Small intestine (tissue), 7 donors: ENCODE data around the gene HNRNPM. TPM values are rescaled to one million over a fixed set of nuclear protein-coding genes. Genes with fewer than 3 reads are reported as not detected.

Source experiments
- DNase-seq, 2 donors: peaks; one replicate each; pipeline versions ENCODE4 v3.0.0 to v3.0.0-alpha.2; 2013
- FAIRE-seq: peaks from 2 replicates; lab custom pipeline; 2012; peaks lifted over from hg19 to GRCh38; lab: Jason Lieb, UNC
- H3K27ac ChIP-seq, 3 donors: one replicate each; pipeline ENCODE4 v1.5.1; 2013; ENCODE audit warnings: low read length in 2 of 3, mild to moderate bottlenecking in 2 of 3, control low read depth in 1 of 3, inconsistent platforms in 1 of 3, low read depth in 1 of 3, moderate library complexity in 1 of 3
- H3K27me3 ChIP-seq, 3 donors: one replicate each; pipeline ENCODE4 v1.6.1; 2013; ENCODE audit warnings: low read length in 3 of 3, inconsistent platforms in 1 of 3; ENCODE audit not compliant: control insufficient read depth in 3 of 3, insufficient read depth in 3 of 3
- H3K36me3 ChIP-seq, 3 donors: one replicate each; pipeline ENCODE4 v1.6.1; 2013; ENCODE audit warnings: low read length in 3 of 3, inconsistent platforms in 1 of 3, low read depth in 1 of 3, mild to moderate bottlenecking in 1 of 3, moderate library complexity in 1 of 3; ENCODE audit not compliant: control insufficient read depth in 3 of 3, insufficient read depth in 2 of 3
- H3K4me1 ChIP-seq, 3 donors: one replicate each; pipeline ENCODE4 v1.6.1; 2013; ENCODE audit warnings: low read length in 2 of 3, inconsistent platforms in 1 of 3, low read depth in 1 of 3, mild to moderate bottlenecking in 1 of 3, moderate library complexity in 1 of 3; ENCODE audit not compliant: control insufficient read depth in 3 of 3, insufficient read depth in 2 of 3
- H3K4me3 ChIP-seq, 3 donors: one replicate each; pipeline ENCODE4 v1.5.1; 2013; ENCODE audit warnings: low read length in 3 of 3, control low read depth in 1 of 3, inconsistent platforms in 1 of 3, low read depth in 1 of 3, mild to moderate bottlenecking in 1 of 3, moderate library complexity in 1 of 3
- H3K9me3 ChIP-seq, 2 donors: one replicate each; pipeline ENCODE4 v1.6.1; 2013; ENCODE audit warnings: low read depth in 1 of 2, low read length in 1 of 2; ENCODE audit not compliant: control insufficient read depth in 2 of 2, insufficient read depth in 1 of 2
- WGBS, 3 donors: extraction: QIAGEN DNeasy Blood & Tissue Kit; methylation state at CpG; one replicate each; pipeline ENCODE4 v1.1.7; 2013; 5-methylcytosine and 5-hydroxymethylcytosine counted together
- polyA plus RNA-seq, 4 donors: library from polyadenylated mRNA; stranded (reverse) in 3 of 4; unstranded in 1 of 4; fragments of 200-250 nt in 3 of 4; fragments of 120-200 nt in 1 of 4; gene quantifications; one replicate each; pipeline versions ENCODE4 v1.2.1 to v1.2.3, GENCODE V29; 2013
- donor health status: healthy with polysubstance abuse.
- donor health status: control.
- donor health status: control.
- donor health status: Bipolar disorder and iron deficiency.
- donor health status: healthy.

Gene HNRNPM
- polyA plus RNA-seq, 4 donors = 98.6 to 225 (median 156) TPM

- FAIRE-seq = no peak
- Histone ChIP-seq H3K9me3 (no peaks in the 10 kb centered on the region), H3K27ac (no peak overlapping the region), H3K4me1 (no peaks in the 10 kb centered on the region), H3K27me3 (no peaks in the 10 kb centered on the region), H3K4me3 (no peak overlapping the region), H3K36me3 (peaks cover 32 to 61% (median 46%) of the 10 kb centered on the region in 3 donors)
- 81 to 89% (median 87%) methylated on average over 3 of the region's 3 CpGs for WGBS, 3 donors
- no peak for DNase-seq
These were observed 23.3 kb downstream of the HNRNPM start for GRCh38 chr19:8468124-8468523.

- Histone ChIP-seq H3K9me3 (no peaks in the 10 kb centered on the region), H3K27ac (no peak overlapping the region), H3K4me1 (no peaks in the 10 kb centered on the region), H3K36me3 (peaks cover 28 to 59% (median 43%) of the 10 kb centered on the region in 3 donors), H3K27me3 (no peaks in the 10 kb centered on the region), H3K4me3 (no peak overlapping the region)
- WGBS, 3 donors = 77 to 91% (median 90%) methylated on average over 8 of the region's 8 CpGs
- FAIRE-seq = no peak
- no peak for DNase-seq
These were observed 24.1 kb downstream of the HNRNPM start for GRCh38 chr19:8468761-8469373.

DNA sequence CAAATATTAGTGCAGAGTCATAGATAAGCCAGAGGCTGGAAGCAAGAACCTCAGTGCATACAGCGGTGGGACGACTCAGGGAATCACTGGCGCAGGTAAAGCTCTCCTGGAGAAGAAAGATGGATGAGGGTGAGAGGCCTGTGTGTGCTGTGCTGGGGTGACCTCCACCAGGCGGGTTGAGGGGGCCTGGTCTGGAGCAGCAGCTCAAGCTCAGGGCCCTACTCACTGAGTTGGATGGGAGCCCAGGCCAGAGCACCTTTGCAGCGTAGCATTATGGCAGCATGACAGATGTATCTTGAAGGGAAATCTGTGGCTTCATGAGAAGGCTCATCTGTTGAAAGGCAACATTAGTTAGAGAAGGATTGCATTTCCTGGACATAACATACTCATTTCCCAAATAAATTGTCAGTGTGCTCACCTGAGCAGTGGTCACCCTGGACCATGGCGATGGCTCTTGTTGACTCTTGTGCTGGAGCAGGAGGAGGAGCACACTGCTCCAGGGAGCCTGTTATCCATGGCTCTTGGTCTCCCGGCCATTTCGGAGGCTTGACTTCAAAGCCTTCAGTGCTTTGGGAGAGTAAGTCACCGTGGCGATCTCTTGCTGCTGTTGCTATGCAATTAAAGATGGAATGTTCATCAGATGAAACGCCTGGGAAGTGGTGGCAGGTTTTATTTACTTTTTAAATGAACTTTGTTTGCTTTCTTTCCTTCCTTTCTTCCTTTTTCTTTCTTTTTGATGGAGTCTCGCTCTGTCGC, 25.0 kb downstream of the HNRNPM start:
- FAIRE-seq = no peak
- Histone ChIP-seq H3K36me3 (peaks cover 30 to 56% (median 43%) of the 10 kb centered on the region in 3 donors), H3K4me3 (no peak overlapping the region), H3K9me3 (no peaks in the 10 kb centered on the region), H3K27me3 (no peaks in the 10 kb centered on the region), H3K4me1 (no peaks in the 10 kb centered on the region), H3K27ac (no peak overlapping the region)
- WGBS, 3 donors = 87 to 89% (median 89%) methylated on average over 13 of the region's 13 CpGs
- DNase-seq = no peak

GRCh38 chr19:8473648-8474476, 29.1 kb downstream of the HNRNPM start:
- Histone ChIP-seq H3K9me3 (no peaks in the 10 kb centered on the region), H3K4me3 (no peak overlapping the region), H3K27me3 (no peaks in the 10 kb centered on the region), H3K36me3 (peaks cover 24 to 81% (median 31%) of the 10 kb centered on the region in 3 donors), H3K27ac (no peak overlapping the region), H3K4me1 (no peaks in the 10 kb centered on the region)
- WGBS, 3 donors = 74 to 90% (median 74%) methylated on average over 6 of the region's 6 CpGs
- FAIRE-seq = no peak
- DNase-seq = no peak

- FAIRE-seq = no peak
- H3K27ac ChIP-seq = no peak overlapping the region
- WGBS, 3 donors = 93 to 100% (median 95%) methylated on average over 1 of the region's 1 CpG
These were observed 30.2 kb downstream of the HNRNPM start for GRCh38 chr19:8475005-8475404.

DNA sequence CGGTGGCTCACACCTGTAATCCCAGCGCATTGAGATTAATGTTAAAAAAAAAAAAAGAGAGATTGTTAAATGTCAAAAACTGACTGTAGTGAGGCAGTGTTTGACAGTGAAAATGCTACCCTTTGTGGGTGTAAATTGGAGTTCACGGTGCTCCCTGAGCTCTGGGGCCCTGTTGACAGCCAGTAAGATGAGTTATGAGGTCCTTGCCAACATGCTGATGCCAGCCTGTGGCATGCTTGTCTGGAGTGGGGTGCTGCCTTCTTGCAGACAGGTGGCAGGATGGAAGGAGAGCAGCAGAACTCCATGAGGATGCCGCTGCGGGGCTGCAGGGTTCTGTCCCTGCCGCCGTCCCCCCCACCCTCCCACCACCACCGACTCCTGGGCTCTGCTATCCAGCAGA, 31.7 kb downstream of the HNRNPM start:
- WGBS, 3 donors = 54 to 79% (median 61%) methylated on average over 6 to 8 of the region's 8 CpGs
- Histone ChIP-seq H3K4me3 (no peak overlapping the region), H3K27me3 (no peaks in the 10 kb centered on the region), H3K27ac (no peak overlapping the region), H3K4me1 (no peaks in the 10 kb centered on the region), H3K36me3 (peaks cover 12 to 82% (median 18%) of the 10 kb centered on the region in 3 donors), H3K9me3 (no peaks in the 10 kb centered on the region)
- FAIRE-seq (no peak), DNase-seq (no peak)

More at GRCh38 chr19:8475005-8475404, 30.2 kb downstream of the HNRNPM start:
- peaks cover 18 to 83% (median 19%) of the 10 kb centered on the region in 3 donors for H3K36me3 ChIP-seq
- no peaks in the 10 kb centered on the region for H3K9me3 ChIP-seq
- no peaks in the 10 kb centered on the region for H3K4me1 ChIP-seq
- DNase-seq = no peak
- no peaks in the 10 kb centered on the region for H3K27me3 ChIP-seq
- no peak overlapping the region for H3K4me3 ChIP-seq

- no peaks in the 10 kb centered on the region for H3K4me1 ChIP-seq
- FAIRE-seq = no peak
These were observed 33.1 kb downstream of the HNRNPM start for GRCh38 chr19:8477889-8478288.

GRCh38 chr19:8478598-8478997, 33.8 kb downstream of the HNRNPM start:
- Histone ChIP-seq H3K27ac (no peak overlapping the region), H3K9me3 (no peaks in the 10 kb centered on the region), H3K4me3 (no peak overlapping the region), H3K4me1 (no peaks in the 10 kb centered on the region), H3K27me3 (no peaks in the 10 kb centered on the region), H3K36me3 (peaks cover 14 to 84% (median 23%) of the 10 kb centered on the region in 3 donors)
- FAIRE-seq (no peak), DNase-seq (no peak)
- 60 to 83% (median 82%) methylated on average over 3 of the region's 3 CpGs for WGBS, 3 donors

More at GRCh38 chr19:8477889-8478288, 33.1 kb downstream of the HNRNPM start:
- H3K36me3 ChIP-seq = peaks cover 15 to 83% (median 20%) of the 10 kb centered on the region in 3 donors
- whole genome bisulfite sequencing, 3 donors = 67 to 83% (median 74%) methylated on average over 4 of the region's 4 CpGs
- H3K27me3 ChIP-seq = no peaks in the 10 kb centered on the region
- H3K9me3 ChIP-seq = no peaks in the 10 kb centered on the region
- H3K27ac ChIP-seq = no peak overlapping the region
- DNase-seq = no peak
- no peak overlapping the region for H3K4me3 ChIP-seq
